Sciatic nerve (tissue), 2 donors: ENCODE data around the gene PARVG. TPM values are rescaled to one million over a fixed set of nuclear protein-coding genes. Genes with fewer than 3 reads are reported as not detected.
A peak's percentile ranks its signal among the peaks of the same experiment; 100 is the strongest.

Experiments used
- ATAC-seq: fragments of 200-7000 bp; cut with Tn5 transposase; one replicate; pipeline ENCODE4 v1.9.1; 2020; ENCODE audit warnings: mild to moderate bottlenecking, moderate library complexity
- DNase-seq: peaks from one replicate; pipeline ENCODE4 v3.0.0-alpha.2; 2020; ENCODE audit warnings: low spot score
- intact Hi-C: fragments of 100-400 bp; cut with DNase I; formaldehyde crosslinking; loops from one replicate; pipeline ENCODE4 v1.14.2; 2022
- total RNA-seq: library from RNA; stranded (reverse); fragmentation: NEBNext Ultra II Directional; extraction: Animal tissue kit (Norgen Biotek cat#: 25700); gene quantifications from one replicate; pipeline ENCODE4 v1.2.1, GENCODE V29; 2021
- donor health status: DM: no; HTN: no; CAD: no.
- donor health status: DM: no; HTN: no; CAD: no.

PARVG gene
- total RNA-seq, 1 donor from 2014 or later: 16.7 TPM

- ATAC-seq: no peak
- DNase-seq: peak; percentile 35
- intact Hi-C loops: no loop called here
Measured at GRCh38 chr22:44190381-44190976, 9.8 kb downstream of the PARVG start.

GRCh38 chr22:44191036-44191454, 10.3 kb downstream of the PARVG start:
- intact Hi-C loops: no loop called here
- DNase-seq: peak; percentile 37

GRCh38 chr22:44192098-44192815, 11.5 kb downstream of the PARVG start:
- ATAC-seq (peak; percentile 41), DNase-seq (peak; percentile 59)
- intact Hi-C loops: no loop called here

More at GRCh38 chr22:44191036-44191454, 10.3 kb downstream of the PARVG start:
- no peak for ATAC-seq

GRCh38 chr22:44192816-44193534, 12.2 kb downstream of the PARVG start:
- peak; percentile 41 for DNase-seq
- intact Hi-C loops: no loop called here
- no peak for ATAC-seq

- DNase-seq (no peak), ATAC-seq (no peak)
- intact Hi-C loops: no loop called here
Measured at GRCh38 chr22:44193535-44193891, 12.8 kb downstream of the PARVG start.

GRCh38 chr22:44194569-44194968, 13.8 kb downstream of the PARVG start:
- DNase-seq: no peak
- intact Hi-C loops: no loop called here
- no peak for ATAC-seq

GRCh38 chr22:44195189-44195871, 14.6 kb downstream of the PARVG start:
- intact Hi-C loops: no loop called here
- no peak for ATAC-seq
- peak; percentile 27 for DNase-seq

GRCh38 chr22:44196241-44196640, 15.5 kb downstream of the PARVG start:
- ATAC-seq (no peak), DNase-seq (no peak)
- intact Hi-C loops: no loop called here

- ATAC-seq (no peak), DNase-seq (peak; percentile 42)
- intact Hi-C loops: no loop called here
Measured at GRCh38 chr22:44196731-44197131, 16.0 kb downstream of the PARVG start.

GRCh38 chr22:44197271-44197670, 16.5 kb downstream of the PARVG start:
- intact Hi-C loops: no loop called here
- ATAC-seq (no peak), DNase-seq (no peak)

- intact Hi-C loops: no loop called here
- no peak for DNase-seq
- ATAC-seq: no peak
Measured at GRCh38 chr22:44199164-44199563, 18.4 kb downstream of the PARVG start.

GRCh38 chr22:44199866-44200265, 19.1 kb downstream of the PARVG start:
- intact Hi-C loops: no loop called here
- peak; percentile 40 for DNase-seq

GRCh38 chr22:44200451-44200850, 19.7 kb downstream of the PARVG start:
- no peak for ATAC-seq
- peak; percentile 38 for DNase-seq

More at GRCh38 chr22:44199866-44200265, 19.1 kb downstream of the PARVG start:
- no peak for ATAC-seq

GRCh38 chr22:44200855-44201550, 20.3 kb downstream of the PARVG start:
- intact Hi-C loops: no loop called here
- ATAC-seq (no peak), DNase-seq (peak; percentile 57)

More at GRCh38 chr22:44200451-44200850, 19.7 kb downstream of the PARVG start:
- intact Hi-C loops: no loop called here

- no peak for ATAC-seq
- intact Hi-C loops: no loop called here
- peak; percentile 56 for DNase-seq
Measured at GRCh38 chr22:44201665-44202064, 20.9 kb downstream of the PARVG start.

GRCh38 chr22:44202261-44202789, 21.6 kb downstream of the PARVG start:
- intact Hi-C loops: no loop called here
- DNase-seq (peak; percentile 50), ATAC-seq (peak; percentile 47)

- ATAC-seq (no peak), DNase-seq (no peak)
- intact Hi-C loops: no loop called here
Measured at GRCh38 chr22:44203203-44203602, 22.5 kb downstream of the PARVG start.

GRCh38 chr22:44204739-44205515, 24.2 kb downstream of the PARVG start:
- no peak for ATAC-seq
- intact Hi-C loops: no loop called here
- peak; percentile 47 for DNase-seq
